GM23248 (cell line): ENCODE data around the gene TMEM43.

Experiments used
- EZH2 ChIP-seq: fragments of 200-600 bp; sonication (generic); IDR thresholded peaks from 2 replicates; pipeline ENCODE4 v1.6.1; 2018; ENCODE audit warnings: antibody characterized with exemption, mild to moderate bottlenecking; ENCODE audit not compliant: insufficient read depth, poor library complexity, severe bottlenecking
- EZH2phosphoT487 ChIP-seq: fragments of 200-600 bp; sonication (generic); IDR thresholded peaks from 2 replicates; pipeline ENCODE4 v1.6.1; 2018; ENCODE audit warnings: antibody characterized with exemption, moderate library complexity, mild to moderate bottlenecking, low read depth; ENCODE audit not compliant: insufficient read depth

GRCh38 chr3:14133876-14134275 is 9.0 kb downstream of the TMEM43 start:
- TF ChIP-seq EZH2: no peak
- no peak for TF ChIP-seq EZH2phosphoT487
